H1 (cell line): ENCODE results near the gene FAM81A. TPM values are rescaled to one million over a fixed set of nuclear protein-coding genes. Genes with fewer than 3 reads are reported as not detected.
A peak's percentile ranks its signal among the peaks of the same experiment; 100 is the strongest.

Experiments used
- CTCF ChIA-PET: fragments of 300-600 bp; sonication (Branson Sonifier 250); formaldehyde crosslinking; loops from one replicate; lab custom pipeline; 2021; ENCODE audit not compliant: partially characterized antibody; lab: Charles Lee
- POLR2A ChIA-PET: fragments of 300-600 bp; sonication (Branson Sonifier 250); formaldehyde crosslinking; loops from one replicate; lab custom pipeline; 2021; ENCODE audit warnings: inconsistent platforms; ENCODE audit not compliant: partially characterized antibody; lab: Charles Lee
- DNase-seq, 2 experiments: peaks; one replicate each; pipeline versions ENCODE4 v3.0.0 to v3.0.0-alpha.2; 2010 to 2022; ENCODE audit warnings: low spot score in 2 of 2, low read depth in 1 of 2, mixed read lengths in 1 of 2
- FAIRE-seq: peaks from 2 replicates; lab custom pipeline; 2011; peaks lifted over from hg19 to GRCh38; lab: Jason Lieb, UNC
- H2AFZ ChIP-seq: 2 replicates; pipeline ENCODE4 v1.8.1; 2012; ENCODE audit warnings: low read length, inconsistent platforms
- H2AK5ac ChIP-seq: 2 replicates; pipeline ENCODE4 v1.6.1; 2013; ENCODE audit warnings: low read depth, low read length
- H2BK120ac ChIP-seq: replicated peaks from 2 replicates; pipeline ENCODE3; 2013; ENCODE audit warnings: low read depth, low read length, inconsistent platforms
- H2BK12ac ChIP-seq: 2 replicates; pipeline ENCODE4 v1.6.1; 2013; ENCODE audit warnings: low read depth, low read length
- H2BK15ac ChIP-seq: 2 replicates; pipeline ENCODE4 v1.6.1; 2013; ENCODE audit warnings: low read length
- H2BK20ac ChIP-seq: 2 replicates; pipeline ENCODE4 v1.6.1; 2013; ENCODE audit warnings: low read length
- H2BK5ac ChIP-seq: 2 replicates; pipeline ENCODE4 v1.6.1; 2013; ENCODE audit warnings: low read depth, low read length
- H3K14ac ChIP-seq: 2 replicates; pipeline ENCODE4 v1.6.1; 2013; ENCODE audit warnings: inconsistent platforms; ENCODE audit not compliant: insufficient read length
- H3K18ac ChIP-seq: 2 replicates; pipeline ENCODE4 v1.6.1; 2013; ENCODE audit warnings: low read length; ENCODE audit errors: extremely low read depth
- H3K23ac ChIP-seq: 2 replicates; pipeline ENCODE4 v1.6.1; 2013; ENCODE audit warnings: inconsistent platforms; ENCODE audit not compliant: insufficient read length
- H3K23me2 ChIP-seq: 2 replicates; pipeline ENCODE4 v1.6.1; 2013; ENCODE audit warnings: low read depth, low read length
- H3K27ac ChIP-seq: 2 replicates; pipeline ENCODE4 v1.6.1; 2011; ENCODE audit warnings: low read depth, low read length, inconsistent platforms
- H3K27me3 ChIP-seq, 4 experiments: replicated peaks in 1 of 4; 1 replicate in 1 of 4; 2 replicates in 3 of 4; pipeline versions ENCODE4 v1.6.1 to v1.8.1; 2011 to 2013; ENCODE audit warnings: low read length in 3 of 4, mild to moderate bottlenecking in 3 of 4, inconsistent platforms in 2 of 4, mixed read lengths in 2 of 4, moderate library complexity in 1 of 4; ENCODE audit not compliant: control insufficient read depth in 3 of 4, insufficient read depth in 3 of 4; ENCODE audit errors: extremely low read depth in 1 of 4
- H3K36me3 ChIP-seq, 4 experiments: 2 replicates each; pipeline versions ENCODE4 v1.6.1 to v1.8.1; 2011 to 2013; ENCODE audit warnings: mild to moderate bottlenecking in 4 of 4, low read length in 3 of 4, moderate library complexity in 2 of 4, control low read depth in 1 of 4, inconsistent platforms in 1 of 4; ENCODE audit not compliant: insufficient read depth in 4 of 4, control insufficient read depth in 2 of 4
- H3K4ac ChIP-seq: replicated peaks from 2 replicates; pipeline ENCODE3; 2013; ENCODE audit warnings: low read length, low read depth, mixed read lengths, inconsistent platforms; ENCODE audit not compliant: insufficient read length
- H3K4me1 ChIP-seq, 4 experiments: replicated peaks in 1 of 4; 1 replicate in 1 of 4; 2 replicates in 3 of 4; pipeline versions ENCODE4 v1.6.1 to v1.8.1; 2011 to 2013; ENCODE audit warnings: low read length in 3 of 4, inconsistent platforms in 2 of 4, mixed read lengths in 1 of 4; ENCODE audit not compliant: insufficient read depth in 4 of 4, control insufficient read depth in 3 of 4
- H3K4me2 ChIP-seq, 2 experiments: 2 replicates each; pipeline versions ENCODE4 v1.6.1 to v1.8.1; 2011 to 2013; ENCODE audit warnings: low read depth in 2 of 2, low read length in 2 of 2, control low read depth in 1 of 2, inconsistent platforms in 1 of 2, mild to moderate bottlenecking in 1 of 2; ENCODE audit not compliant: insufficient read depth in 1 of 2
- H3K4me3 ChIP-seq, 4 experiments: fragments of 200-600, 300-600 bp in 1 of 4; sonication (generic), shearing (Covaris generic), sonication (Bioruptor Twin) in 1 of 4; 2 replicates each; pipeline versions ENCODE4 v1.5.1 to v1.8.1; 2011 to 2016; ENCODE audit warnings: low read length in 4 of 4, low read depth in 3 of 4, control low read depth in 2 of 4, inconsistent platforms in 2 of 4, mild to moderate bottlenecking in 2 of 4, mixed read lengths in 1 of 4, moderate library complexity in 1 of 4; ENCODE audit not compliant: insufficient read depth in 2 of 4; ENCODE audit errors: extremely low read depth in 1 of 4
- H3K56ac ChIP-seq: replicated peaks from 2 replicates; pipeline ENCODE3; 2013; ENCODE audit warnings: low read depth, mild to moderate bottlenecking, mixed read lengths, low read length, inconsistent platforms; ENCODE audit not compliant: insufficient read length
- H3K79me1 ChIP-seq: 2 replicates; pipeline ENCODE4 v1.6.1; 2013; ENCODE audit warnings: low read depth, low read length, control low read depth
- H3K79me2 ChIP-seq, 2 experiments: 2 replicates each; pipeline versions ENCODE4 v1.6.1 to v1.8.1; 2012 to 2013; ENCODE audit warnings: low read length in 2 of 2, mild to moderate bottlenecking in 2 of 2, inconsistent platforms in 1 of 2; ENCODE audit not compliant: insufficient read depth in 2 of 2, control insufficient read depth in 1 of 2
- H3K9ac ChIP-seq, 4 experiments: replicated peaks in 1 of 4; 1 replicate in 1 of 4; 2 replicates in 3 of 4; pipeline versions ENCODE4 v1.6.1 to v1.8.1; 2011 to 2013; ENCODE audit warnings: low read depth in 3 of 4, low read length in 3 of 4, control low read depth in 2 of 4, mild to moderate bottlenecking in 2 of 4, moderate library complexity in 2 of 4, inconsistent platforms in 1 of 4; ENCODE audit errors: extremely low read depth in 1 of 4
- H3K9me3 ChIP-seq, 2 experiments: 2 replicates each; pipeline versions ENCODE4 v1.6.1 to v1.8.1; 2012 to 2013; ENCODE audit warnings: mild to moderate bottlenecking in 2 of 2, moderate library complexity in 2 of 2, control low read depth in 1 of 2, inconsistent platforms in 1 of 2, low read depth in 1 of 2, low read length in 1 of 2, mixed read lengths in 1 of 2; ENCODE audit not compliant: insufficient read depth in 2 of 2
- H4K20me1 ChIP-seq, 2 experiments: replicated peaks in 1 of 2; 2 replicates each; pipeline versions ENCODE3 to v1.8.1; 2011 to 2013; ENCODE audit warnings: inconsistent platforms in 2 of 2, low read length in 2 of 2, mild to moderate bottlenecking in 1 of 2; ENCODE audit not compliant: insufficient read depth in 2 of 2, control insufficient read depth in 1 of 2
- H4K5ac ChIP-seq: 2 replicates; pipeline ENCODE4 v1.6.1; 2013; ENCODE audit warnings: low read length, low read depth, mixed read lengths, inconsistent platforms; ENCODE audit not compliant: insufficient read length
- H4K8ac ChIP-seq: 2 replicates; pipeline ENCODE4 v1.8.0; 2013; ENCODE audit warnings: mild to moderate bottlenecking, moderate library complexity, low read length, inconsistent platforms; ENCODE audit not compliant: insufficient read depth; ENCODE audit errors: extremely low read depth
- H4K91ac ChIP-seq: replicated peaks from 2 replicates; pipeline ENCODE3; 2013; ENCODE audit warnings: low read length, mixed read lengths, inconsistent platforms; ENCODE audit not compliant: insufficient read length
- E2F6 ChIP-seq: IDR thresholded peaks from 2 replicates; pipeline ENCODE4 v1.6.1; 2012; ENCODE audit warnings: inconsistent platforms
- FOSL1 ChIP-seq: IDR thresholded peaks from 2 replicates; pipeline ENCODE4 v1.6.1; 2011; ENCODE audit warnings: mild to moderate bottlenecking, low read depth, low read length, moderate library complexity; ENCODE audit not compliant: insufficient read depth
- JUND ChIP-seq: IDR thresholded peaks from 2 replicates; pipeline ENCODE4 v1.6.1; 2011; ENCODE audit warnings: mild to moderate bottlenecking, improper control_type of control experiment, low read length
- KDM1A ChIP-seq: fragments of 200-600, 300-600 bp; sonication (generic); IDR thresholded peaks from 2 replicates; pipeline ENCODE4 v1.7.1; 2016; ENCODE audit warnings: mild to moderate bottlenecking, low read length, borderline replicate concordance
- KDM5A ChIP-seq: fragments of 200-600 bp; IDR thresholded peaks from 2 replicates; pipeline ENCODE4 v1.7.1; 2012; ENCODE audit warnings: mild to moderate bottlenecking, low read length, inconsistent platforms, mixed read lengths
- SIN3A ChIP-seq, 2 experiments: IDR thresholded peaks in 1 of 2; conservative IDR thresholded peaks in 1 of 2; 2 replicates each; pipeline ENCODE4 v1.6.1; 2011 to 2012; ENCODE audit warnings: low read length in 2 of 2, improper control_type of control experiment in 1 of 2, low read depth in 1 of 2, mild to moderate bottlenecking in 1 of 2
- WGBS, 2 experiments: shearing (Covaris generic) in 1 of 2; methylation state at CpG; one replicate each; pipeline versions ENCODE4 v1.1.6 to v1.1.7; 2013 to 2015; ENCODE audit warnings: low lambda C conversion rate in 2 of 2, mixed read lengths in 2 of 2, inconsistent platforms in 1 of 2, low coverage in 1 of 2, missing lambda C conversion rate in 1 of 2; ENCODE audit not compliant: insufficient replicate concordance in 2 of 2, insufficient coverage in 1 of 2, insufficient read length in 1 of 2; ENCODE audit errors: extremely low coverage in 1 of 2, missing lambda C conversion rate in 1 of 2; 5-methylcytosine and 5-hydroxymethylcytosine counted together
- polyA plus RNA-seq, 7 experiments: library from polyadenylated mRNA; depleted of rRNA in 3 of 7; stranded (reverse) in 5 of 7; unstranded in 2 of 7; fragments of >200 nt in 5 of 7; fragments of 200-250 nt in 2 of 7; gene quantifications; 1 replicate in 5 of 7; 2 replicates in 1 of 7; 4 replicates in 1 of 7; pipeline versions ENCODE4 v1.2.1 to v1.2.3, GENCODE V29; 2011 to 2013; ENCODE audit warnings: missing spikeins in 2 of 7, mixed read lengths in 2 of 7
- total RNA-seq: library from RNA; stranded (reverse); fragmentation: NEBNext Ultra II Directional; extraction: Animal tissue kit (Norgen Biotek cat#: 25700); gene quantifications from 2 replicates; pipeline ENCODE4 v1.2.1, GENCODE V29; 2021

Gene FAM81A
- total and polyA plus RNA-seq, 2 of the 8 experiments (the other 6 are each of a cell fraction or from before 2014, with no cell fraction given): 0.56 to 3.0 TPM

GRCh38 chr15:59536553-59536952 is 98.6 kb downstream of the FAM81A start:
- peak overlapping the region; percentile 50; the same call in 1 of the 2 replicates for H2BK12ac ChIP-seq
- no peak overlapping the region for H2BK5ac ChIP-seq
- no peak overlapping the region for H3K4me2 ChIP-seq
- TF ChIP-seq E2F6 (no peak), SIN3A (conservative IDR thresholded peaks at IDR 0.05 in 1 of 2, IDR thresholded peaks at IDR 0.05 in 1 of 2; ENCODE audit: low read depth in 1 of 2, low read length in 2 of 2) (no peak), KDM5A (no peak), KDM1A (no peak), JUND (no peak), FOSL1 (no peak)
- TF ChIP-seq, all 59 proteins: peak for 0
- DNase-seq: no peak
- no peaks in the 10 kb centered on the region for H3K36me3 ChIP-seq
- ChIA-PET CTCF (interaction anchor here (1.0 to 2.0 kb wide), 7 partner anchors 12 to 106 kb away, joined by 3 to 11 read pairs (median 5); no protein-coding TSS in a partner anchor), POLR2A (no interaction called here)
- FAIRE-seq: no peak
- H3K79me2 ChIP-seq: no peaks in the 10 kb centered on the region
- H3K79me1 ChIP-seq: no peaks in the 10 kb centered on the region
- no peak overlapping the region for H3K18ac ChIP-seq
- no peak overlapping the region for H4K91ac ChIP-seq
- H3K27ac ChIP-seq: no peak overlapping the region
- H2BK20ac ChIP-seq: no peak overlapping the region
- H2AK5ac ChIP-seq: no peak overlapping the region
- no peak overlapping the region for H3K4me3 ChIP-seq
- no peaks in the 10 kb centered on the region for H3K9me3 ChIP-seq
- no peak overlapping the region for H3K14ac ChIP-seq
- H3K23ac ChIP-seq: no peak overlapping the region
- 93% methylated on average over 6 of the region's 6 CpGs; no CpG with 5 or more reads in 1 of the 2 experiments for WGBS, 2 experiments
- no peak overlapping the region for H2BK120ac ChIP-seq
- no peak overlapping the region for H3K4ac ChIP-seq
- H2BK15ac ChIP-seq: peak overlapping the region; percentile 81; the same call in 1 of the 2 replicates
- H3K9ac ChIP-seq: no peak overlapping the region
- no peaks in the 10 kb centered on the region for H3K23me2 ChIP-seq
- H4K8ac ChIP-seq: no peak overlapping the region
- no peak overlapping the region for H3K56ac ChIP-seq
- no peak overlapping the region for H2AFZ ChIP-seq
- no peaks in the 10 kb centered on the region for H4K20me1 ChIP-seq
- H4K5ac ChIP-seq: no peak overlapping the region
- H3K4me1 ChIP-seq: no peaks in the 10 kb centered on the region
- H3K27me3 ChIP-seq: no peaks in the 10 kb centered on the region
